HG03558 (cell line): ENCODE measurements around the gene FIGNL2.

Experiments used
- ATAC-seq: cut with Tn5 transposase; IDR thresholded peaks from one replicate; pipeline ENCODE4 v1.9.1; 2021; ENCODE audit warnings: moderate number of reproducible peaks; ENCODE audit not compliant: unreplicated experiment; ENCODE audit errors: extremely low read depth

Gene FIGNL2

GRCh38 chr12:51784688-51785087 lies 63.8 kb downstream of the FIGNL2 start:
- no peak for ATAC-seq

- ATAC-seq, result no peak
Observed at GRCh38 chr12:51779876-51780275, 68.6 kb downstream of the FIGNL2 start.

GRCh38 chr12:51777973-51778372 lies 70.5 kb downstream of the FIGNL2 start:
- no peak for ATAC-seq

DNA sequence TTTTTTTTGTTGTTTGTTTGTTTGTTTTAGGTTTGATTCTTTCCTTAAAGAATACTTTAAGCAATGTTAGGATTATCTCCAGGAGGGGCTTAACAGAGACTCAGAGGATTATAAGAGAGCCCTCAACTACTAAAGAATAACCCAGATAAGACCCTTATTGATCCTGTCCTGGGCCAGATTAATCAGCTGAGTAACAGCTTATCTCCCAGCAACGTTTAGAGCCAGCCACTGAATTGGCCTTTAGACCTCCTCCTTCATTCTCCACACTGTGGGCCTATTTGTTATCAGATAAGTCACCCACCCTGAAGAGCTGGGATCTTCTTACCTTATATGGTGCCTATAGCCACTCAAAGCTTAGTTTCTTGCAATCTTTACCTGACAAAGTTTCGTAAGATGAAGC lies 71.1 kb downstream of the FIGNL2 start:
- no peak for ATAC-seq

DNA sequence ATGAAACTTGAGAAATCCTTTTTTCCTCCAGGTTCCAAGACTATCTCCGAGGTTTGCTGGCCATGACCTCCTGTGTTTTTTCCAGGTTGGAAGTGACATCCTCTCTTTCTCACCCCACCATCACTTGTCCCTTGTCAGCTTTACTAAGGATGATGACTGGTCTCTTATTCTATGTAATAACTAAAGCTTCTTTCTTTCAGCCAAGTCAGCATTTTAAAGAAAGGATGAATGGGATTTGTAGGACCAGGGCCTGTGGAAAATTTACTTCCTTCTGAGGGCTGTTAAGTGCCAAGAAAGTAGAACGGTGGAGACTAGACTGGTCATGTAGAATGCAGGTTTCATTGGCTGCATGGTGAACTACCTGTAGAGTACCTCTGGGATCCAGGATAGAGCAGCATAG lies 73.6 kb downstream of the FIGNL2 start:
- no peak for ATAC-seq

DNA sequence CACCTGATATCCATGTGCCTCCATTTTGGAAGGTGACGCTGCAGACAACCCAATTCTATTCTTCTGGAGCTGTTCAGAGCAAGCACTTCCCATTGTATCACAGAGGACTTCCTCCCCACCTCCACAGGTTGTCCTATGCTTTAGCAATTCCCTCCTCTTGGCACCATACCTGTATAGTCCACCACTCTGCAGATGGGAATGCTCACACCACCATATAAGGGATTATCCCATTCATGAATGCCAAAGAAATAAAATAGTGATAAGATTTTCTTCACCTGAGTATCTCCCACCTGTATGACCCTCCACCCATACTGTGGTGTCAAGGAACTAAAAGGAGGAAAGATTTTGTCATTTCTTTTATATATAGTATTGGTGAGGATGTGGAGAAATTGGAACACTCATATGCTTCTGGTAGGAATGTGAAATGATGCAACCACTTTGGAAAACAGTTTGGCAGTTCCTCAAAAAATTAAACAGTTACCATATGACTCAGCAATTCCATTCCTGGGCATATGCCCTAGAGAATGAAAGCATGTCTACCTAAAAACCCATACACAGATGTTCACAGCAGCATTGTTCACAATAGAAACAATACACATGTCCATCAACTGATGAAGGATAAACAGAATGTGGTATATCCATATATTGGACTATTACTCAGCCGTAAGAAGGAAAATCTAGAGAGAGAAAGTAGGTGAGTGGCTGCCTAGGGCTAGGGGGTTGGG lies 75.2 kb downstream of the FIGNL2 start:
- ATAC-seq, result no peak

GRCh38 chr12:51771008-51771407 lies 77.5 kb downstream of the FIGNL2 start:
- no peak for ATAC-seq
